ENCODE results near the gene LIN7C.

The LIN7C gene

DNA sequence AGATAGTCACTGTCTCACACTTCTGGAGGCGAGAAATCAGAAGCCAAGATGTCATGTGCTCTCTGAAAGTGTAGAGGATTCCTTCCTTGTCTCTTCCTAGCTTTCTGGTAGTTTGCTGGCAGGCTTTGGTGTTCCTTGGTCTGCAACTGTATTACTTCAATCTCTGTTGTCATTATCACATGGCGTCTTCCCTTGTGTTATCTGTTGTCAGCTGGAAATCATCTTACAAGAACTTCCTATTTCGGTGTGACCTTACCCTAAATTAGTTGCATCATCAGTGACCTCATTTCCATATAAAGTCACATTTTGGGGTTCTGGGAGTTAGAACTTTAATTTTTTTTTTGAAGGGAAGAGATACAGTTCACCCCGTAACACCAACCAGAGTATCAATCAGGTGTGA lies 3.3 kb upstream of the LIN7C start:
- no peak for DNase-seq (ENCODE audit: low read depth)

DNA sequence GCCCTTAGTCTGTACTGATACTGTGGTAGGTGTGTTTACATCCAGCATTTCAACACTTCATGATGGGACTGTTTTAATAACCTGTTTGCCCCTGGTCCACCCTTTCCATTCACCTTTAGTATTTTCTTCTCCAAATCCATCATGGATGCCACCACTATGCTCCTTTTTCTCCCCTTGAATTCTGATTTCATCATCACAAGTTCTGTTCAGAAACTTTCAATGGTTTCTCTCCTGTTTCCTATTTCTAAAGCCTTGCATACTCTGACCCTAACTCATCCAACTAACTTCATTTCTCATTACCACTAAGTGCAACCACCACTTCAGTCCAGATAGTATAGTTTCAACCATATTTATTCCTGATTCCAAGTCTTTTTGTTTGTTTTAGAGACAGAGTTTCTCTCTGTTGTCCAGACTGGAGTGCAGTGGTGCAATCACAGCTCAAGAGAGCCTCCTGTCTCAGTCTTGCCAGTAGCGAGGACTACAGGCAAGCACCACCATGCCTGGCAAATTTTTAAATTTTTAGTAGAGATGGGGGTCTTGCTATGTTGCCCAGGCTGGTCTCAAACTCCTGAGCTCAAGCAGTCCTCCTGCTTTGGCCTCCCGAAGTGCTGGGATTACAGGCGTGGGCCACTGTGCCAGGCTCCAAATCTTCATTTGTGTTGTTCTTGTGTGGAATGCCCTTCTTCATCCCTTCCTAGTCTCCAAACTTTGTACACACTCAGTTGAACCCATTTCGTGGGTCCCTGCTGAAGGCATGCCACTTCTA lies 1.2 kb upstream of the LIN7C start:
- DNase-seq (ENCODE audit: low read depth), result no peak

DNA sequence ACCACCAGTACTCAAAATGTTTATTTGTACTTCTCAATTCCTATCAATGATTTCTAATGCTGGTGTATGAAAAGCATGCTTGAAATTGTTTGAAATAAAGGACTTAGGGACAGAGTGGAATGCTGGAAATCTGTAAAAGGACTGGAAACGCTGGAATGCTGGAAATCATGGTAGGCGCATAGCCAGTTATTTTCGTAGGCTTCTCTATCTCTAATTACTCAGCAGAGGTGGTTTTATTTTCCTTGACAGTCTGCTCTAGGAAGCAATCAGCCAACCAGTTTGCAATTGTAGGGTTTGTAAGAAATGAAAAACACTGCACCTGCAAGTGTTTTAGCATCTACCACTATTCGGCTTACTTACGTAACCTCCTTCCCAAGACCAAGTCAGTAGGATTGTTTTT lies 788 bp downstream of the LIN7C start:
- no peak for DNase-seq (ENCODE audit: low read depth)

DNA sequence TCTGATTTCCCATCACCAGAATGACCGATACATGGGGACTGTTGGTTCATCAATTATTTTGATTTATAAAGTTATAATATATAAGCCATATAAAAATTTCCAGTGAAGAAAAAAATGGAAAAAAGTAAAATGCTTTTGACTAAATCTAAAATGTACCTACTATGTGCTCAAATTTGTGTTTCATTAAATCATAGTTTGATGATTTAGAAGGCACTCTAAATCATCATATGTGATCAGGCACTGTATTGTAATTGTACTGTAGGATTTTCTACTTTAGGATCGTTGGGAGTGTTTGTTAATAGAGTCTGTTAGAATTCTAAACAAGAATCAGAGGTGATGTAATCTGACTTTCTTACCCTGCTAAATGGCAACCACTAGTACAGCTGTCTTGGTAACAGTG lies 2.4 kb downstream of the LIN7C start:
- DNase-seq (ENCODE audit: low read depth), result no peak

DNA sequence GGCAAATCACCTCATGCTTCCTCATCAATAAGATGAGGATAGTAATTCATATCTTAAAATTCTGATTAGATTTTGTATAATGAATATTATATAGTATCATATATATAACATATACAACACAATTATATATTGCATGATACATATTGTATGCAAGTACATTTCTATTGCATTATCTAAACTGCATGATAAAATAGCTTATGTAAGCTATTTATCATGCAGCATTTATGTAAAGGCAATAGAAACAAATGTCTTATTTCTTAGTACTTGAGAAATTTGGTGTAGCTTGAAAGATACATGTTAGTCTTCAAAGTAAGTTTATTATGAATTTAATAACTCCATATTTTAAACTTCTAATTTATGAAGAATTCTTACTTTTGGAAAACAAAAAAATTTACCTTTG lies 5.5 kb downstream of the LIN7C start:
- DNase-seq (ENCODE audit: low read depth), result no peak

DNA sequence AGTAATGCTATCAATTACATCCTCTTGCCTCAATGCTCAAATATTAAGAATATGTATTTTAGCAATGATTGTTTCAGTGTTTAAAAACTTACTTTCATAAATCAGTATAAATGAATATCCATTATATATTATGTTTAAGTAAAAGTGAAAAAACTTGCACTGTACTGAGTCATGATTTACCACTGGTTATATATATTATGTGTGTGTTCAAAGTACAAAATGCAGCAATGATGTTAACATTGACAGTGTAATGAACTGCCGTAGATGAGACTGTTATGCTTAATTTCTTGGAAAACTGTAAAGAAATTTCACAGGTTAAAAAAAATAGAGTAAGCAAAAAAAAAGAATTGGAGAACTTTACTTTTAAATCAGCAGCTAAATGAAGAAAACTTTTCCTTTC lies 8.7 kb downstream of the LIN7C start:
- DNase-seq (ENCODE audit: low read depth), result no peak

DNA sequence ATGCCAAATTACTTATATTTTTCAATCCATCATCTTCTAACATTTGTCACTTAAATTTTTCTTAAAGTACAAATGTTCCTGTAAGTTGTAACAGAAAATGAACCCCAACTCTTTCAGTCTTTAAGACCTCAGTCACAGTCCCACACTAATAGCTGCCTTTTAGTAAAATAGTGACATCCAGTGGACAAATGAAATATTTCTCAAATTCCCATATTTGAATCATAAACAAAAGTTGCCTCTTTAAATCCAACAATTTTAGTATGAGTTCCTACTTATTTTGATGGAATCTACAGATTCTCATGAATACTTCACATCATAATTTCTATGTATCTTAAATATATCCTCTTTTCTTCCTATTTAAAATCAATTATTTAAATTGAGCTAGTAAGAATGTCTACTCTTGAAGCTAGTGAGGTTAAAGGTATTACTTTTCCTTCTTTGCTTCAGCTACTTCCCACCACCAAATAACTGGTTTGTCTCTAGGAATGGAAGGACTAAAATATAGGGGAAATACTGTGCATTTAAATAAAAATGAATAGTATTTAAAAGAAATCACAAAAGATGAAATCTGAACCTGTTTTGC lies 9.2 kb downstream of the LIN7C start:
- no peak for DNase-seq (ENCODE audit: low read depth)

DNA sequence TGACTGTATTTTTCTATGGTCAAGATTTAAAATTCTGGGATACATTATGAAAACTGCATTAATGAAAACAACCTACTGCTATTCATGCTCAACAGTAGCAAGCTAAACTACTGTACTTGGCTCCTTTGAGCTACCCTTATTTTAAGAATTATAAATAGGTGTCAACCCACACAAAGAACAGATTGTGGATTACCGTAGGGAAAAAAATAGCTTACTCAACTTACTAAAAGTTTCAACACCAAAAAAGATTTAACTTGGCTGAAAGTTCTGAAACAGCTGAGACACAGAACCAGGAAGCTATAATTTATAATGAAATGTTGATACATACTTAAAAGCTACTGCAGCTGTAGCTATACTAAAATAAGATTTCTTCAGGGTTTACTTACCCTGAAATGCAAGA lies 10.1 kb downstream of the LIN7C start:
- no peak for DNase-seq (ENCODE audit: low read depth)

DNA sequence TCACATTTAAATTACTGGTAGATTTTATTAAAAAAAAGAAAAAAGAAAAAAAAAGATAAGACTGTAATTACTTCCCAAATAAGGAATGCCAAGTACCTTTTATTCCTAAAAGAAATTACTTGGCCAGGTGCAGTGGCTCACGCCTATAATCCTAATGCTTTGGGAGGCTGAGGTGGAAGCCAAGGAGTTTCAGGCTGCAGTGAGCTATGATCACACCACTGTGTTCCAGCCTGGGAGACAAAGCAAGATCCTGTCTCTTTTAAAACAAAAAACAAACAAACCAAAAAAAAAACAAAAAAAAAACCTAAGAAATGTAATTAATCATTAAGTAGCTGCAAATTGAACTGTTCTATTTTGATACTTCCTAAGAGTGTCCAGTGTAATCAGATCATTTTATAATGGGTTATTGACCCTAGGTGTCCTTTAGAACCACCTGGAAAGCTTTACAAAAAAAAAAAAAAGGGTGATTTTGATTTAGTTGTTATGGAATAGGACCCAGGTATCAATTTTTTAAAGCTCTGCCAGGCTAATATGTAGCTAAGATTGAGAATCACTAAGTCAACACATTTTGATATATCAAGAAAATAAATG lies 10.8 kb downstream of the LIN7C start:
- no peak for DNase-seq (ENCODE audit: low read depth)

DNA sequence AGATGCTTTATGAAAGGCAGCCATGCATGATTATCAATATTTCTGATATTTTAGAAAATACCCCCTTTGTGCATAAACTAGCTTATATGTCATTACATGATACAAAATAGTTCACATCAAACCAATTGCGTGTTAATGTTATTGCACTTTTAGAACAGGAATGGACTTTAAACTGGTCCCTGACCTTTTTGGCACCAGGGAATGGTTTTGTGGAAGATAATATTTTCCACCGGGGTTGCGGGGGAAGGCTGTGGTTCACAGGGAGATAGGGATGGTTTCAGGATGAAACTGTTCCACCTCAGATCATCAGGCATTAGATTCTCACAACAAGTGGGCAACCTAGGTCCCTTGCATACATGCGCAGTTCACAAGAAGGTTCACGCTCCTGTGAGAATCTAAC lies 17.5 kb downstream of the LIN7C start:
- no peak for DNase-seq (ENCODE audit: low read depth)

DNA sequence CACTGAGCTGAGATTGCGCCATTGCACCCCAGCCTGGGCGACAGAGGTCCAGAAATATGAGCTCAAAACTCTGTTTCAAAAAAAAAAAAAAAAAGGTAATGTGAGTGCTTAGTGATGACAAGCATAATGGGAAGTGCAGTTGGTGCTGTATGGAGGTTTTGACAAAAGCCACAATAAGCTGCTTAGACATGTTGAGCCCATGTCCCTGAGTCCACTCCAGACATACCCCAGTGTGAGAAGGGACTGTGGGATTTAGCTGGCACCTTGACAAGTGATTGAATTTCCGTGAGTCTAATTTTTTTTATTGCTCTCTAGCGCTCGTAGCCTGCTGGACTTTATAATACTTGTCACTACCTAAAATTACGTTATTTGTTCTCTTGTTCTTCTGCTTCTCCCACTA lies 18.9 kb downstream of the LIN7C start:
- no peak for DNase-seq (ENCODE audit: low read depth)

DNA sequence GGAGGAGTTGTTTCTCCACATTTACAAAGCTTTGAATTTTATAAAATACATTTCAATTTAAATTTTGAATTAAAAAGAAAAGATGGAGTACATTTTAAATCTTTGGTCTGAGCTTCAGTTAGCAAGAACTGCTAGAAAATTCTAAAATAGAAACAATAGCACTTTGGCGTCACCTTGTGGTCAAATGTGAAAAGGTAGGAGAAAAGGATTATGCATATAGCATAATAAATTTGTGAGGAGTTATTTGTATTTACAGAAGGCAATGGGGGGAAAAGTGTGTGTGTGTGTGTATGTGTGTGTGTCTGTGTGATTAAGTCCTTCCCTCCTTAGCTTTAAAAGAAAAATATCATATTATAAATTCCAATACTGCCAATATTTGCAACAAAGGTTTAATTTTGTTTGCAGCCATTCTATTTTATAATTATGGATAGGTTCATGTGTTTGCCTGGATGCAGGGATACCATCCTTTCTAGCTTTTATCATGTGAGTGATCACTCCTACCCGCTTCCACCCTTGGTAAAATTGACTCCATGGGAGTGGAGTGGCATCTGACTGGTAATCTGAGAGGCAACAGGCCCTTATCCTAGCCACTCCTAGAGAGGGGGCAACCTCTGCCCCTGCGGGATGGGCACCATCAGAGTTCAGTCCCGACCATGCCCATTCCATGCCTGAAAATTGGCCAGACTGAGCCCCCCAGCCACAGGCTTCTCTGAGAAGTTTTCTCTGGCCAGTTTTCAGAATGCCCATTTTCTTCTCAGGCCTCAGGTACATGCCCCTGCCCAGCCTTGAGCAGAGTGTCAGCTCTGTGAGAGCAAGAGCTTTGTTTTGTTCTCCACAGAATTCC lies 20.4 kb downstream of the LIN7C start:
- no peak for DNase-seq (ENCODE audit: low read depth)

DNA sequence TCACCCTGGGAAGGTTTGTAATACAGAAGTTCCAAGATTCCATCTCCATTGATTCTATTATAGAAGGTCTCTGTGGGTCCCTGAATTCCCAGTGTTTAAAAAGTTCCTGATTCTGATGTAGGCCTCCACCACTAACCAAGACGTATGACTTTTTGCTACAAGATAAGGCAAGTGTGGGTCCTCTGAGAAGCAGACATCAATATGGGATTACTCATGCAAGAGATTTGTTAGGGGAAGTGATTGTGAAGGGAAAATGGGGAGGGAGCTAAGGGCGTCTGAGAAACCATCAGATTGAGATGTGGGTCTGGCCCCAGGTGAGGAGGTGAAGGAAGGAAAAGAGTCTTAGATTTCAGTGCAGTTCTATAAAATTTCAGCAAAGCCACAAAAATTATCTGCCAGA lies 23.8 kb downstream of the LIN7C start:
- no peak for DNase-seq (ENCODE audit: low read depth)

DNA sequence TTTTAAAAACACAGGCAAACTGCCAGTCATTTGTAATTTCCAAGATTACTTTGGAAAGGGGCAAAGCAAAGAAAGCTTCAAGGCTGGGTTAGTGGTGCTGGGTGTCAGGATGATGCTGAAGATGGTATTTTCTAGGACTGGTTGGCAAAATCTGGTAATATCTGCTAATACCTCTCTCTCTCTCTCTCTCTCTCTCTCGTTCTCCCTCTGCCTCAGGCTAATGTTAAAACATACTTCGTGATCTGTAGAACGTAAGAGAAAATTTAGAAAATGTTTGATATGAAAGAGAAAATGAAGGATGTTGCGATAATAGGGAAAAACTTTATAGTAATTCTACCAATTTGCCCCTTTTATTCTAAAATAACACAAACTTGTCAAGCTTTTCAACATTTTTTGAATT lies 24.6 kb downstream of the LIN7C start:
- DNase-seq (ENCODE audit: low read depth), result no peak

DNA sequence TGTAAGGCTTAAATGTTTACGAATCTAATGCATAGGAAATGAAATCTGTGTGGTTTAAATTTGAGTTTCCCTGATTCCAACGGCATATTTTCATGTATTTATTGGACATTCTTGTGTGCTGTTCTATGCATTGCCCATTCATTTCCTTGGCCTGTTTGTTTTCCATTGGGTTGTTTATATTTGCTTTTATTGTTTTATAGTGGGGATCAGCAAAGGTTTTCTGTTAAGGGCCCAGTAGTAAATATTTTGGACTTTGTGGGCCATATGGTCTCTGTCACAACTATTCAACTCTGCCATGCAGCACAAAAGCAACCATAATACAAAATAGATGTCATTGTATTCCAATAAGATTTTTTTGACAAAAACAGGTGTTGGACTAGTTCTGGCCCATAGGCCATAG lies 28.7 kb downstream of the LIN7C start:
- DNase-seq (ENCODE audit: low read depth), result no peak

DNA sequence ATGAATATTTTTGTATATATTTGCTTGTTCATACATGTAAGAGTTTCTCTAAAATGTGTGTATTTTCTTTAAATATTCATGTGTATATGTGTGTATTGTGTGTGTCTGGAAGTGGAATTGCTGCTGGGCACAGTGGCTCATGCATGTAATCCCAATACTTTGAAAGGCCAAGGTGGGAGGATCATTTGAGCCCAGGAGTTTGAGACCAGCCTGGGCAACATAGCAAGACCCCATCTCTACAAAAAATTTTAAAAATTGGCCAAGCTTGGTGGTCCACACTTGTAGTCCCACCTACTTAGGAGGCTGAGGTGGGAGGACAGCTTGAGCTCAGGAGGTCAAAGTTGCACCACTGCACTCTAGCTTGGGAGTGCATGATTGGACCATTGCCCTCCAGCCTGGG lies 29.3 kb downstream of the LIN7C start:
- DNase-seq (ENCODE audit: low read depth), result no peak

DNA sequence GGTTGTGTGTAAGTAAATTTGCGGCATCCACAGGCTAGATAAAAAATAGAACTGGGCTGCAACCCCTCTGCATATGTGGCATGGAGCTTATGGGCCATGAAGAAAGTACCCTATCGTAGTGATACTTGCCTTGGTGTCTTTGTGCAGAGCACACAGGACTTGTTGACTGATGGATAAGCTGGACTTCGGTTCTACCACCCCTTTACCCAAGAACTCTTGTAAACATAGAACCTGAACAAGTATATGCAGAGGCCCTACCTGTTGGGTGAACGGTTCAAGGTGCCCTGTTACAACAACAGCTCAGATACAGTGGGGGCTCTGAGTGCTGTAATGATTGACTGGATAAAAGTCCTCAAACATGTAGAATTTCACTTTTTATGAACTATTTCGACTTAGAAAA lies 30.9 kb downstream of the LIN7C start:
- DNase-seq (ENCODE audit: low read depth), result no peak

DNA sequence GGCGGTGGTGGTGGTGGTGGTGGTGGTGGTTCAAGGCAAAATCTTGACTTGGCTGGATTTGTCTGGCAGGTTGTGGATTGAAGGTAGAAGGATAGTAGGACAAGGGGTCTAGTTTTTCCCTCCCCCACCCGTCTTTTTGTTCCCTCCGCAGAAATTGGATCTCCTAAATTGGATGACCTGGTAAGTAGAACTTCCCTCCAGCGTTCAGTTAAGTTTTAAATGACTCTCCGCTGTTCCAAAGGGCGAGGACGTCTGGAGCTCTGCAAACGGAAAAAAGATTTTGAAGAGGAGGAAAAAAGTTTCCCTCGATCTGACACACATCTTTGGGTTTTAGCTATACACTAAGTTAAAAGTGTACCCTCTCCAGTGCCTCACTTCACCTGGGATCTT lies 33.6 kb downstream of the LIN7C start:
- DNase-seq (ENCODE audit: low read depth), result no peak

DNA sequence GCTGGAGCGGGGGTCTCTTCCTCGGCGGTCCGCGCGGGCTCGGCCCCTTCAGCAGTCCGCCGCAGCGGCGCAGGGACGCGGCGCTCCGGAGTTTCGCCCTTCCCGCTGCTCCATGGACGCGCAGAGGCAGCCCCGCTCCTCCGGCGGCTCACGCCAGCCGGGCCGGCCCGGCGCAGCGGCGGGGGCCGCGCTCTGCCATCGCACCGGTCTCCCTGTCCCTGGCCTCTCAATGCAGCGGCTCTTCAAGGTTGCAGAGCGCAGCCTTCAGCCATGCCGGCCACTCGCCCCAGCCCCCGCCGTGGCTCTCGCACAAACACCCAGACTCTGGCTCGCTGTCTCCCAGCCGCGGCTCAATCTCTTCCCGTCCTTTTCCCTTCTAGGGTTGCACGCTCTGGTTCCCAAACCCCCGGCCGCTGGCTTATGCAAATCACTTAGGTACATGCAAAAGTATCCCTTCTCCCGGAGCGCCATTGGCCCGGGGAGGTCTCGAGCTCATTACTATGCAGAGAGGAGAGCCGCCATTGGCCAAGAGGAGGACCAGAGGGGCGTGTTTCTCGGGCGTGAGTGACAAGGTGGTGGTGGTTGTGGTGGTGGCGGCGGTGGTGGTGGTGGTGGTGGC lies 34.1 kb downstream of the LIN7C start, which contains the start of gene LGR4:
Gene LGR4 (minus strand): TSS at position 393 of the 619 bp plus-strand sequence. CDS start 488 bp downstream, outside the sequence.
- peak; percentile 30 for DNase-seq (ENCODE audit: low read depth)

DNA sequence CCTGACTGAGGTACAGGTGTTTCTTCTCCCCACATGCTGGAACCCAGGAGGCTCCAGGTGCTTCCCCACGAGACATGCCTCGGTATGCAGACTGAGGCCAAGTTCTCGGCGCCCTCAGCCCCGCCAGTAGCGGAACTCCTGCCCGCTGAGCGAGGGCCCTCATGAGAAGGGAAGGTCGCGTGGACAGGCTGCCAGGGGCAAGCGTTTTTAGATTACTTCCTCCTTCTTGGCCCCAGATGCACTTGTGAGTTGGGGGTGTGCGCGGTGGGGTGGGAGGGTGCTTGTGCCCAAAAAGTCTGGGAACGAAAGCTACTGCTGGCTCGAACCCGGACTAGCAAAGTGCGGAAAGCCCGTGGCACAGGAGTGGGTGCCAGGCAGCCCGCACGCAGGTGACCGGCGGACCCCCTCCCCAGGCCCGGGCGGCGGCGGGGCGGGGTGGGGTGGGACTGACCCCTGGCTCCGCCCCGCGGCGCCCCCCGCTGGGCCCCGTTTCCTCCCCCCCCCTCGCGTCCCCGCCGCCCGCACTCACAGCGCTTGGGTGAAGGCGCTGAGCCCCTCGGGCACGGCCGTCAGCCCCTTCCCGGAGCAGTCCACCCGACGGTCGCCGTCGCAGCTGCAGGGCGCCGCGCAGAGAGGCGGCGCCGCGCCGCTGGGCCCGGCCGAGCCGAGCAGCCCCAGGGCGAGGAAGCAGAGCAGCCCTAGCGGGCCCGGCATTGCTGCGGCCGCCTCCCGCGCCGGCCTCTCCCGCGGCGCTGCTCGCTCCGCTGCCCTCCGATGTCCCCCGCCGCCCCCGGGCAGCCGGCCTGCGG lies 34.8 kb downstream of the LIN7C start:
- DNase-seq (ENCODE audit: low read depth), result no peak

DNA sequence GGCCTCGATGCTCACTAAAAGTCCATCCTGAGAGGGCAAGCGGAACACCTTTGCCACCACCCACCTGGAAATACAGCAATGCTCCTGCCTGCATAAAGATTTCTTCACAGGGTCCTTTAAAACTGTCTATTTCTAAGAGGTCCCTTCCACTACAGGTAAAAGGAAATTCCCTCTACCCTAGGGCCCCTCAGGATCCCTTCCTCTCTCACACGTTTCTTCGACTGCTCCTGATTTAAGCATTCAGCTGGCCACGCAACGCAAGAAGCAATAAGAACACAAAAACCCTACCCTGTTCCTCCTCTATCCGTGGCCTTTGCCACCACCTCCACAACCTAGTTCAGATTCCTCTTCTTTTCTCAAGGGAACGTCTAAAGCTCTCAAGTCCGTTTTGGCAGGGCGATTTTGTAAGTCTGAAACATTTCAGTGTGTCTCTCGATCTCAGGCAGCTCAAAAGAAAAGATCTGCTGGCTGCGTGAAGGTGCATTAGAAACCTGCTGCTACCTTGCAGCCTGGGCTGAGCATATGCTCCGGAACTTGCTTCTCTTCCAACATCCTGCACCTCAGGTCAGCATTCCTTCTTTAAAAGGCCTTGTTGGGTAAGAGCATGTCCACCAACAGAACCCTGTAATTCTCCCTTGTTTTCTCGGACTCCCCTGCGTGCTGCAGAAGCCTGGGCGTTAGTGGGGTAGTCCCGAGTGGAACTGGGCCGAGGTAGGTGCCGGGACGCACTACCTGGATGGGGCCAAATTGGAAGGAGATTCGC lies 35.6 kb downstream of the LIN7C start:
- no peak for DNase-seq (ENCODE audit: low read depth)
